ENCODE measurements around the gene HSPE1. TPM values are rescaled to one million over a fixed set of nuclear protein-coding genes. Genes with fewer than 3 reads are reported as not detected.

The HSPE1 gene
- total and polyA plus RNA-seq, 12 donors = 113 to 4,257 (median 299) TPM

DNA sequence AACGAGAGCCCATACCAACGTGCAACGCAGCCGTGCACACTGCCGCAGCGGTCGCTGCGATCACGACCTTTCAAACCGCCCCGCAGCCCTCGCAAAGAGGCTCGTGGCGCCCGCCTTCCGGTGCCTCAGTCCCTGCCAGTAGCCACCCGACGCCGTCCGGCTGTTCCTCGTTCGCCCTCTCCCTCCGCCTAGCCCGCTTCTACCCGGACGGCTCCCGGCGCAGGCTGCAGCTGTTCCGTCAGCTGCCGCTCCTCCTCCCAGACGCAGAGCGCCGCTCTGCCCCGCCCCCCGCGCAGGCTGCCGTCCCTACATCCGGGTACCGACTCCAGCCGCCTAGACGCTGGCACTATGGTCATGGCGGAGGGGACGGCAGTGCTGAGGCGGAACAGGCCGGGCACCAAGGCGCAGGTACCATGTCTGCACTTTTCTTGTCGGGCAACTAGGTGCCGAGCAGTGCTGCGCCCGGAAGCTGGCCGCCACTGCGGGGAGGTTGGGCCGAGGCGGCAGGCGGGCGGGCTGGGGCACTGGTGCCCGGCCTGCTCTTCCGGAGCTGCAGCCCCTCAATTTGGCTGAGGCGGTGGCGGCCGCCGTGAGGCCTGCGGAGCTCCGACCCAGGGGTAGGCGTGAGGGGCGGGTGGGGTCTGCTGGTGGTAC lies 15.7 kb downstream of the HSPE1 start, which contains the start of gene MOB4:
Gene MOB4, plus strand, starts transcription at position 328 of the 654 bp plus-strand sequence. Its CDS starts 21 bp downstream, at position 349.
- Histone ChIP-seq H3K27me3 (no peaks in the 10 kb centered on the region), H3K9me3 (replicated peaks in 1 of 3) (no peaks in the 10 kb centered on the region), H3K4me3 (peak within 1 kb of the TSS; percentile 69 to 99 (median 72)), H3K27ac (peak within 1 kb of the TSS; percentile 78 to 97 (median 88)), H3K36me3 (replicated peaks in 1 of 2) (no peaks in the 10 kb centered on the region), H3K4me1 (replicated peaks in 1 of 2) (peaks cover 12 to 41% of the 10 kb centered on the region in 2 donors)
- intact Hi-C loops (cut with DNase I) = no loop called here
- peak; percentile 95 to 97 (median 96) for DNase-seq
- WGBS, 4 donors = 0 to 1% (median 0%) methylated on average over 4 to 66 of the region's 66 CpGs
- TF ChIP-seq POLR2A (IDR thresholded peaks at IDR 0.05) = peak; percentile 93 to 99
- TF ChIP-seq, protein P1, sequence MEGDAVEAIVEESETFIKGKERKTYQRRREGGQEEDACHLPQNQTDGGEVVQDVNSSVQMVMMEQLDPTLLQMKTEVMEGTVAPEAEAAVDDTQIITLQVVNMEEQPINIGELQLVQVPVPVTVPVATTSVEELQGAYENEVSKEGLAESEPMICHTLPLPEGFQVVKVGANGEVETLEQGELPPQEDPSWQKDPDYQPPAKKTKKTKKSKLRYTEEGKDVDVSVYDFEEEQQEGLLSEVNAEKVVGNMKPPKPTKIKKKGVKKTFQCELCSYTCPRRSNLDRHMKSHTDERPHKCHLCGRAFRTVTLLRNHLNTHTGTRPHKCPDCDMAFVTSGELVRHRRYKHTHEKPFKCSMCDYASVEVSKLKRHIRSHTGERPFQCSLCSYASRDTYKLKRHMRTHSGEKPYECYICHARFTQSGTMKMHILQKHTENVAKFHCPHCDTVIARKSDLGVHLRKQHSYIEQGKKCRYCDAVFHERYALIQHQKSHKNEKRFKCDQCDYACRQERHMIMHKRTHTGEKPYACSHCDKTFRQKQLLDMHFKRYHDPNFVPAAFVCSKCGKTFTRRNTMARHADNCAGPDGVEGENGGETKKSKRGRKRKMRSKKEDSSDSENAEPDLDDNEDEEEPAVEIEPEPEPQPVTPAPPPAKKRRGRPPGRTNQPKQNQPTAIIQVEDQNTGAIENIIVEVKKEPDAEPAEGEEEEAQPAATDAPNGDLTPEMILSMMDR (IDR thresholded peaks at IDR 0.05) = peak in 2 of 6 experiments; percentile 14 to 26

DNA sequence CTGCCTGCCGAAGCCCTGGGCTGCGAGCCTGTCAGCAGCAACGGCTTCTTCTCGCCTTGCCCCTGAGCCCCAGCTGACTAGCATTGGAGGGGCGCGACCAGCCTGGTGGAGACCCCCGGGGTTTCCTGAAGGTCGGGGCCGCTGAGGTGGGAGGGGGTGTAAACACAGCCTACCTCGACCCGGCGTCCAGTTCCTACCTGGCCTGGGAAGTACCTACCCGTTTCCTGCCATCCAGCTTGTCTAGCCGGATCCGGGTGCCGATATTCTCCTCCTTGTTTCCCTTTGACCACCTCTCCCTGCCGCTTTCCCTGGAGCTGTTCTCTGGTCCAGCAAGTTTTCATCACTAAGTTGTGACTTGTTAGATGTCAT lies 16.2 kb downstream of the HSPE1 start:
- Histone ChIP-seq H3K9me3 (replicated peaks in 1 of 3) (no peaks in the 10 kb centered on the region), H3K4me3 (peak overlapping the region; percentile 69 to 99 (median 72)), H3K27me3 (no peaks in the 10 kb centered on the region), H3K4me1 (replicated peaks in 1 of 2) (peaks cover 12 to 41% of the 10 kb centered on the region in 2 donors), H3K36me3 (replicated peaks in 1 of 2) (no peaks in the 10 kb centered on the region), H3K27ac (peak overlapping the region; percentile 78 to 97 (median 88))
- 0 to 1% (median 0%) methylated on average over 6 to 17 of the region's 17 CpGs for WGBS, 4 donors
- TF ChIP-seq, protein P1 (IDR thresholded peaks at IDR 0.05) = no peak
- no peak for TF ChIP-seq POLR2A (IDR thresholded peaks at IDR 0.05)
- DNase-seq = peak; percentile 36 to 70 (median 49)
- intact Hi-C loops (cut with DNase I) = no loop called here

DNA sequence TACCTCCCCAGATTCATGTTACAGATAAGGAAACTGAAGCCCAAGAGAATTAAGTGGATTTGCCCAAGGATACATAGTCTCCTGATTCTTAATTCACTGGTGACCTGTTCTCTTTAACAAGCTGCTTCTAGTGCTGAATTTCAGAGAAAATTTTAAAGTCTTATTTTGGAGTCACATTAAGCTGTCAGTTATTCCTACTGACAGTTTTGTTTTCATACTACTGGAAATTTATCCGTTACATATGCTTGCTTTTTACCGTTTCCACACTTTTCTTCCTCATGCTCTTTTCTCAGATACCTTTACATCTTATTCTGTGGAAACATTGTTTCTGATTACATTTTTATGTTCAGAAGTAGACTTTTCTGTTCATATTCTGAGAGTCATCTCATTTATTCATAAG lies 17.0 kb downstream of the HSPE1 start:
- 15 to 24% (median 20%) methylated on average over 2 of the region's 2 CpGs for WGBS, 4 donors
- H3K36me3 ChIP-seq (replicated peaks in 1 of 2) = no peaks in the 10 kb centered on the region
- intact Hi-C loops (cut with DNase I) = no loop called here
- H3K4me1 ChIP-seq (replicated peaks in 1 of 2) = peaks cover 12 to 41% of the 10 kb centered on the region in 2 donors
- no peaks in the 10 kb centered on the region for H3K27me3 ChIP-seq
- H3K9me3 ChIP-seq (replicated peaks in 1 of 3) = no peaks in the 10 kb centered on the region
- no peak for DNase-seq
- peak overlapping the region in 2 of 4 donors; percentile 70 to 74 for H3K4me3 ChIP-seq
- H3K27ac ChIP-seq = peak overlapping the region; percentile 37 to 97 (median 88)
- TF ChIP-seq, protein P1 (IDR thresholded peaks at IDR 0.05) = no peak
- TF ChIP-seq POLR2A (IDR thresholded peaks at IDR 0.05) = no peak

DNA sequence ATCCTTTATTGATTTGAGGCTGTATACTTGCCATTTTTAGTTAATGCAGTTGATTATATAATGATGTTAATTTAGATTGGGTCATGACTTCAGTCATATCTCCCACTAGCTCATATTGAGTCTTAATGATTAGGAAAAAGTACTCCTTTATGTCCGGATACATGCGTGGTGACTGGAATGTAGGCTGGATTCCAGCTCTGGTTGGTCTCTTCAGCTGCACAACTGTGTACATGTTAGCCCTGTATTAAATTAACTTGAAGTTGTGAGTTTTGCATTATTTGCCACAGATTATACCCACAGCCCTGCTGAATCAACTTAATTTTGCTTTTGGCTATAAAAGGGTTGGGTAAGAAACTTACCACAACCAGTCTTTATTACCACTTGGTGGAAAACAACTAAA lies 38.2 kb downstream of the HSPE1 start:
- Histone ChIP-seq H3K9me3 (replicated peaks in 1 of 3) (no peaks in the 10 kb centered on the region), H3K36me3 (replicated peaks in 1 of 2) (peaks cover 0 to 33% of the 10 kb centered on the region in 2 donors), H3K27ac (peak overlapping the region in 3 of 5 donors; percentile 7 to 31 (median 24)), H3K4me3 (no peak overlapping the region), H3K27me3 (no peaks in the 10 kb centered on the region), H3K4me1 (replicated peaks in 1 of 2) (peaks cover 13 to 44% of the 10 kb centered on the region in 2 donors)
- 28 to 32% (median 31%) methylated on average over 2 of the region's 2 CpGs for WGBS, 4 donors
- DNase-seq = no peak
- intact Hi-C loops (cut with DNase I) = no loop called here
- TF ChIP-seq, protein P1 (IDR thresholded peaks at IDR 0.05) = no peak
- TF ChIP-seq POLR2A (IDR thresholded peaks at IDR 0.05) = no peak
